GM13976 (cell line): ENCODE data around the gene RETREG3.
"Not testable (repeated sequence)": the region's sequence is repeated elsewhere in the genome, so short reads cannot be mapped to it uniquely, and the experiment has no call there.

Source experiments
- DNase-seq: peaks from one replicate; pipeline ENCODE4 v3.0.0; 2012; ENCODE audit warnings: low spot score
- CTCF ChIP-seq: IDR thresholded peaks from 2 replicates; pipeline ENCODE4 v1.5.1; 2012; ENCODE audit warnings: borderline replicate concordance, mild to moderate bottlenecking; ENCODE audit not compliant: insufficient read depth; ENCODE audit errors: extremely low read depth, missing control alignments, control extremely low read depth
- in situ Hi-C: fragments of 300-500 bp; cut with MboI; formaldehyde crosslinking; loops from one replicate; pipeline ENCODE4 v1.12.0; 2022; ENCODE audit warnings: low sequenced_read_pairs, mixed read lengths, inconsistent platforms; ENCODE audit not compliant: unreplicated experiment

RETREG3 gene

DNA sequence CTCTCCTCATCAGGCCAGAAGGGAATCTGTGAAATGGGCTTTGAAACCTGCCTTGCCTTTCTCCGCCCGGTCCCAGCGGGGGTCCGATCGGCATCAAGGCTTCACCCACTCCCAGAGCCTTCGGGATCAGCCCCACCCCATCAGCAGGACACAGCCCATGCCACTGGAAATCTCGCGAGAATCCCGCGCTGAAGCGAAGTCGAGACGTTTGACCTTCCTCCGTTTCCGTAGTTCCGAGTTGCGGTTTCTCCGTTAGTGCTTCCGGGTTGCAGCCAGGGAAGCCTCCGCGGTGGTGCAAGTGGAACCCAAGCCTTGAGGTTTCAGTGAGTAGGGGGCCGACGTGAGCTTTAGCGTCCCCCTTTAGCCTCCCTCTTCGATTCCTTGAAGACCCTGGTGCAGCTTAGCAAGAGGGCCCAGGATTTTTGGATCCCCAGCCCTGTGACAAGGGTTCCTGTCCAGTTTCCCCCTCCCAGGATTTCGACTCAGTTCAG, 47.2 kb downstream of the RETREG3 start, which contains the start of gene COASY:
COASY (plus strand) TSS at position 252 of the 491 bp plus-strand sequence. CDS start 475 bp downstream, outside the sequence.
- peak; percentile 98 for DNase-seq
- in situ Hi-C loops: no loop called here
- TF ChIP-seq CTCF: no peak

GRCh38 chr17:42560246-42560645, 48.9 kb downstream of the RETREG3 start:
- in situ Hi-C loops: no loop called here
- DNase-seq: no peak
- no peak for TF ChIP-seq CTCF

- DNase-seq: no peak
- in situ Hi-C loops: no loop called here
- no peak for TF ChIP-seq CTCF
Measured at GRCh38 chr17:42559075-42559474, 50.1 kb downstream of the RETREG3 start.

DNA sequence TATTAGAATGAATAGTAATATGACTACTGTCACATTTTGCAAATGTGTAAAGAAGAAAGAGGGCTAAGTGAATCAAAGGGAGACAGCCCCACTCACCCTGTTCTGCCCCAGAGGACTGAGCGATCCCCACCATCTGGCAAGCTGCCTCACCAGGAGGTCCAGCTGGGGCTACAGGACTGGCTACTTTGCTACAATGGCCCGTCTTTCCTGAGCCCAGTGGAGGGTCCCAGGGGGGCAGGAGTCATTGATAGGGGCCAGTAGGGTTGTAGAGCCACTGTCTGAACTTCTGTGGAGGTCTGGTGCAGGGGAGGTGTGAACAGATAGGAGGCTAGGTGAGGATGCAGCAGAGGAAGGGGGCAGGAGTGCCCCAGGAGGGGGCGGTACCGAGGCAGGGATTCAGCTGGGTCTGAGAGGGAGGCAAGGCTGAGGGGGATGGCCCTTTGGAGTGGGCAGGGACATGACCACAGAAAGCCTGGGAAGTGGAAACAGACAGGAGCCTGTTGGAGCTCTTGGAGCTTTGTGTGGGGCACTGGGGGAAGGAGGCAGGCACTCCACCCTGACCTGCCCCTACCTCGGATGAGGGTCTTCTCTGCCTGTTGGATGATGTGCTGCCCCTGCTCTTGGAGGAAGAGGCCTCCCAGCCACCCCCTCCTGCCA, 53.1 kb downstream of the RETREG3 start:
- in situ Hi-C loops, DNase-seq: not testable (repeated sequence)

DNA sequence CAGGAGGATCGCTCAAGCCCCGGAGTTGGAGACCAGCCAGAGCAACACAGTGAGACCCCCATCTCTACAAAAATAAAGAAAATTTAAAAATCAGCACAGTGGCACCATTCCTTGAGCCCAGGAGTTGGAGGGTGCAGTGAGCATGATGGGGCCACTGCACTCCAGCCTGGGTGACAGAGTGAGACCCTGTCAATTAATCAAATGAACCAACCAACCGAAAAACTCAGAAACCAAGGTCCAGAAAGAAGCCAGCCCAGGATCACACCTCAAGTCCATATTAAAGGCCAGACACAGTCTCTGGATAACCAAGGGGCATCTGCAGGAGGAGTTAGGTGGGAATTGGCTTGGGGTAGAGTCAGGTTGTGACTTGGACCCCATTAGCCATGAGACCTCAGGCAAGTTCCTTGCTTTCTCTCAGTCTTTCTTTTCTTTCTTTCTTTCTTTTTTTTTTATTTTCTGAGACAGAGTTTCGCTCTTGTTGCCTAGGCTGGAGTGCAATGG, 54.0 kb downstream of the RETREG3 start:
- DNase-seq: no peak
- in situ Hi-C loops: no loop called here
- no peak for TF ChIP-seq CTCF

DNA sequence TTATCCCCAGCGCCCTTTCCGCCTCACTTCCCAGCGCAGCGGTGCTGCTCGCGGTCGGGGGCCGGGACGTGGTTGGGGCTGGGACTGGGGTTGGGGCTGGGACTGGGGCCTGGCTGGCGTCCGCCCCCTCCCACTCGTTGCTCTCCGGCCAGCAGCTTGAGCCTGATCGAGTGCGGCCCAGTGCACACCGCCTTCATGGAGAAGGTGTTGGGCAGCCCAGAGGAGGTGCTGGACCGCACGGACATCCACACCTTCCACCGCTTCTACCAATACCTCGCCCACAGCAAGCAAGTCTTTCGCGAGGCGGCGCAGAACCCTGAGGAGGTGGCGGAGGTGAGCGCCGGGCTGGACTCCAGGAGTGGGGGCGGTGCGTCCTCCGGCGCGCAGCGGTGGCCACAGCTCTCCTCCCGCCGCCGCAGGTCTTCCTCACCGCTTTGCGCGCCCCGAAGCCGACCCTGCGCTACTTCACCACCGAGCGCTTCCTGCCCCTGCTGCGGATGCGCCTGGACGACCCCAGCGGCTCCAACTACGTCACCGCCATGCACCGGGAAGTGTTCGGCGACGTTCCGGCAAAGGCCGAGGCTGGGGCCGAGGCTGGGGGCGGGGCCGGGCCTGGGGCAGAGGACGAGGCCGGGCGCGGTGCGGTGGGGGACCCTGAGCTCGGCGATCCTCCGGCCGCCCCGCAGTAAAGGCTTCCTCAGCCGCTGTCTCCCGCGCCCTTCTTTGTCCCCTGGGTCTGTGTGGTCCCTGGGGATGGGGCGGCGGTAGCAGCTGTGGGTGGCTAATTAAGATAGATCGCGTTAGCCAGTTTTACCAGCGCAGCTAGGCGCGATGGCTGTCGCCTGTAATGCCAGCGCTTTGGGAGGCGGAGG, 54.7 kb downstream of the RETREG3 start:
- DNase-seq: peak; percentile 94
- in situ Hi-C loops: no loop called here
- TF ChIP-seq CTCF: no peak

- no peak for TF ChIP-seq CTCF
- in situ Hi-C loops: no loop called here
- DNase-seq: no peak
Measured at GRCh38 chr17:42553866-42554249, 55.3 kb downstream of the RETREG3 start.
